Right lobe of liver (tissue), 6 donors: Measurements from ENCODE around the gene TMEM80. TPM values are rescaled to one million over a fixed set of nuclear protein-coding genes. Genes with fewer than 3 reads are reported as not detected.
A peak's percentile ranks its signal among the peaks of the same experiment; 100 is the strongest.

Experiments used
- ATAC-seq, 4 donors: fragments of 200-7000 bp; cut with Tn5 transposase; one replicate each; pipeline ENCODE4 v1.9.1; 2020; ENCODE audit warnings: mild to moderate bottlenecking in 4 of 4, moderate library complexity in 4 of 4
- DNase-seq, 3 donors: peaks; one replicate each; pipeline ENCODE4 v3.0.0-alpha.2; 2020
- H3K27ac ChIP-seq, 3 donors: fragments of 200-600 bp; one replicate each; pipeline ENCODE4 v1.8.0; 2022
- H3K27me3 ChIP-seq, 2 donors: fragments of 200-600 bp; one replicate each; pipeline ENCODE4 v1.8.0; 2022
- H3K36me3 ChIP-seq, 4 donors: fragments of 200-600 bp; sonication (generic) in 1 of 4; one replicate each; pipeline versions ENCODE4 v1.5.1 to v1.8.0; 2017 to 2022; ENCODE audit warnings: control low read depth in 1 of 4
- H3K4me1 ChIP-seq, 4 donors: fragments of 200-600 bp; sonication (generic) in 1 of 4; one replicate each; pipeline versions ENCODE4 v1.5.1 to v1.8.0; 2017 to 2022; ENCODE audit warnings: control low read depth in 1 of 4
- H3K4me3 ChIP-seq, 3 donors: fragments of 200-600 bp; one replicate each; pipeline ENCODE4 v1.8.0; 2022
- H3K9me3 ChIP-seq, 4 donors: fragments of 200-600 bp; sonication (generic) in 1 of 4; one replicate each; pipeline versions ENCODE4 v1.5.1 to v1.8.0; 2017 to 2022; ENCODE audit warnings: control low read depth in 1 of 4
- POLR2A ChIP-seq: fragments of 450-650 bp; IDR thresholded peaks from one replicate; pipeline ENCODE4 v1.6.1; 2017; ENCODE audit warnings: antibody characterized with exemption, mild to moderate bottlenecking
- WGBS: methylation state at CpG from one replicate; pipeline ENCODE4 v1.1.6; 2018; ENCODE audit warnings: low coverage, low lambda C conversion rate; ENCODE audit not compliant: insufficient coverage; ENCODE audit errors: missing lambda C conversion rate; 5-methylcytosine and 5-hydroxymethylcytosine counted together
- intact Hi-C, 2 donors: fragments of 100-400 bp; cut with DNase I; formaldehyde crosslinking; loops; one replicate each; pipeline versions ENCODE4 v1.11.2 to v1.14.1; 2022
- total RNA-seq, 6 experiments: library from RNA; depleted of rRNA in 2 of 6; stranded (reverse); fragments of >200 nt in 2 of 6; fragmentation: NEBNext Ultra II Directional in 3 of 6; extraction: Animal tissue kit (Norgen Biotek cat#: 25700) in 3 of 6; gene quantifications; one replicate each; pipeline versions ENCODE4 v1.1.0 to v1.2.4, GENCODE V29; 2016 to 2023
- TF ChIP-seq, protein P1 (sequence below), 4 donors: fragments of 200-600 bp in 3 of 4; fragments of 450-650 bp in 1 of 4; IDR thresholded peaks; one replicate each; pipeline versions ENCODE4 v1.5.1 to v1.8.0; 2016 to 2022; ENCODE audit warnings: antibody characterized with exemption in 4 of 4, mild to moderate bottlenecking in 2 of 4
- donor health status: DM: no; HTN: yes; CAD: no.
- donor health status: DM: no; HTN: no; CAD: no.
- donor health status: DM: no; HTN: no; CAD: no.
- donor health status: DM: no; HTN: yes; CAD: no.
- donor health status: DM: no; HTN: yes; CAD: no.

The TMEM80 gene
- total RNA-seq, 6 experiments from 2014 or later: 6.9 to 15.5 (median 10.5) TPM

DNA sequence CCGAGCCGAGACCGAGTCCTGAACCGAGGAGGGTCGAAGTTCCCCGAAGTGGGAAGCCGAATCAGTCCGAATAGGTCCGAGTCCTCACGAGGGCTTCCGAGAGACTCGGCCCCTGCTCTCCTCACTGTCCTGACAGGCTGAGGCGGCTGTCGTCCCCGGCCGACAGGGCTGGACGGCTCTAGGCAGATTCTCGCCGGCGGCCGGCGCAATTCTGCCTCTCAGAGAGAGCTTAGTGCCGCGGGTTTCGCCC, 403 bp upstream of the TMEM80 start:
- Histone ChIP-seq H3K27me3 (no peaks in the 10 kb centered on the region), H3K9me3 (no peaks in the 10 kb centered on the region), H3K27ac (peak overlapping the region; percentile 99 to 100 (median 100)), H3K36me3 (no peaks in the 10 kb centered on the region), H3K4me1 (peaks cover 0 to 13% (median 3%) of the 10 kb centered on the region in 4 donors), H3K4me3 (peak overlapping the region; percentile 91 to 97 (median 95))
- intact Hi-C loops: no loop called here
- TF ChIP-seq, protein P1, sequence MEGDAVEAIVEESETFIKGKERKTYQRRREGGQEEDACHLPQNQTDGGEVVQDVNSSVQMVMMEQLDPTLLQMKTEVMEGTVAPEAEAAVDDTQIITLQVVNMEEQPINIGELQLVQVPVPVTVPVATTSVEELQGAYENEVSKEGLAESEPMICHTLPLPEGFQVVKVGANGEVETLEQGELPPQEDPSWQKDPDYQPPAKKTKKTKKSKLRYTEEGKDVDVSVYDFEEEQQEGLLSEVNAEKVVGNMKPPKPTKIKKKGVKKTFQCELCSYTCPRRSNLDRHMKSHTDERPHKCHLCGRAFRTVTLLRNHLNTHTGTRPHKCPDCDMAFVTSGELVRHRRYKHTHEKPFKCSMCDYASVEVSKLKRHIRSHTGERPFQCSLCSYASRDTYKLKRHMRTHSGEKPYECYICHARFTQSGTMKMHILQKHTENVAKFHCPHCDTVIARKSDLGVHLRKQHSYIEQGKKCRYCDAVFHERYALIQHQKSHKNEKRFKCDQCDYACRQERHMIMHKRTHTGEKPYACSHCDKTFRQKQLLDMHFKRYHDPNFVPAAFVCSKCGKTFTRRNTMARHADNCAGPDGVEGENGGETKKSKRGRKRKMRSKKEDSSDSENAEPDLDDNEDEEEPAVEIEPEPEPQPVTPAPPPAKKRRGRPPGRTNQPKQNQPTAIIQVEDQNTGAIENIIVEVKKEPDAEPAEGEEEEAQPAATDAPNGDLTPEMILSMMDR (IDR thresholded peaks at IDR 0.05): no peak
- no peak for TF ChIP-seq POLR2A
- WGBS: 0% methylated on average over 3 of the region's 25 CpGs
- no peak for DNase-seq
- ATAC-seq: no peak

DNA sequence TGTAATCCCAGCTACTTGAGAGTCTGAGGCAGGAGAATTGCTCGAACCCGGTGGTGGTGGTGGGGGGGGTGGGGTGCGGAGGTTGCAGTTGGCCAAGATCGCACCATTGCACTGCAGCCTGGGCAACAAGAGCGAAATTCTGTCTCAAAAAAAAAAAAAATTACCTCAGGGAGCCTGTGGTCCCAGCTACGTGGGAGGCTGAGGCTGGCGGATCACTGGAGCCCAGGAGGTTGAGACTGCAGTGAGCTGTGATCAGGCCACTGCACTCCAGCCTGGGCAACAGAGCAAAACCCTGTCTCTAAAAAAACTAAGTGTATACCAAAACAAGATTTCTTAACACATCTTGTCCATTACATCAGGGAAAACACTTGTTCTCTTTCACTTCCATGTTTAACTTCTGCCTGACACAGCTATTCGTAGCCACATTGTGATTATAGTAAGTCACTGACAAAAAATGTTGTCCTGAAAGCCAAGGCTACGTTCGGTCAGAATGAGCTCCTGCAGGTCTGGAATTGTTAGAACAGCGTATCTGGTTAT, 1.4 kb downstream of the TMEM80 start:
- Histone ChIP-seq H3K27me3 (no peaks in the 10 kb centered on the region), H3K27ac (peak overlapping the region in 2 of 3 donors; percentile 99 to 100), H3K9me3 (no peaks in the 10 kb centered on the region), H3K4me1 (peaks cover 0 to 25% (median 5%) of the 10 kb centered on the region in 4 donors), H3K36me3 (no peaks in the 10 kb centered on the region), H3K4me3 (no peak overlapping the region)
- DNase-seq (no peak), ATAC-seq (no peak)
- 26% methylated on average over 9 of the region's 11 CpGs for WGBS
- TF ChIP-seq, protein P1 (IDR thresholded peaks at IDR 0.05): no peak
- no peak for TF ChIP-seq POLR2A
- intact Hi-C loops: no loop called here

DNA sequence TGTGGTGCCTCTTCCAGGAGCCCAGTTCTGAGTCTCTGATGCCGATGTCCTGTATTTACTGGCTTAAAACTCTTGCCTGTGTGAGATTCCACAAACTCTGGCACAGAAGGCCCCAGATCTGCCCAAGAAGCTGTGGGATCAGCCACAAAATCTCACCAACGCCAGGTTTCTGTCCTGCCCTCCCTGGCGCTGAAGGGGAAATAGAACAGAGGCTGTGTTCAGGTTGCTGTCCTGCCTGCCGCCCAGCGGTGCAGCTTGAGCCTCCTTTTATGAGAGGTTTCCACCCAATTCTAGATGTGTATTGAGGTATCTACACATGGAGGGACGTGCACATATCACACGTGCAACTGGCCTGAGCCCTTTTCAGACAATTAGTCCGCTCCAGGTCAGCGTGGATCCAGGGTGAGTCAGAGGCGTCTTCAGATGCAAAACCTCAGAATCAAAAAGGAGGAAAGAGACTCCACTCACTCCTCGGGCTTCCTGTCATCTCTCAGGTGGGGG, 2.2 kb downstream of the TMEM80 start:
- intact Hi-C loops: no loop called here
- Histone ChIP-seq H3K4me1 (peaks cover 0 to 33% (median 11%) of the 10 kb centered on the region in 4 donors), H3K27me3 (no peaks in the 10 kb centered on the region), H3K27ac (peak overlapping the region in 1 of 3 donors; percentile 100), H3K4me3 (no peak overlapping the region), H3K9me3 (no peaks in the 10 kb centered on the region), H3K36me3 (no peaks in the 10 kb centered on the region)
- DNase-seq (no peak), ATAC-seq (no peak)
- no peak for TF ChIP-seq POLR2A
- TF ChIP-seq, protein P1 (IDR thresholded peaks at IDR 0.05): no peak
- 74% methylated on average over 8 of the region's 11 CpGs for WGBS

DNA sequence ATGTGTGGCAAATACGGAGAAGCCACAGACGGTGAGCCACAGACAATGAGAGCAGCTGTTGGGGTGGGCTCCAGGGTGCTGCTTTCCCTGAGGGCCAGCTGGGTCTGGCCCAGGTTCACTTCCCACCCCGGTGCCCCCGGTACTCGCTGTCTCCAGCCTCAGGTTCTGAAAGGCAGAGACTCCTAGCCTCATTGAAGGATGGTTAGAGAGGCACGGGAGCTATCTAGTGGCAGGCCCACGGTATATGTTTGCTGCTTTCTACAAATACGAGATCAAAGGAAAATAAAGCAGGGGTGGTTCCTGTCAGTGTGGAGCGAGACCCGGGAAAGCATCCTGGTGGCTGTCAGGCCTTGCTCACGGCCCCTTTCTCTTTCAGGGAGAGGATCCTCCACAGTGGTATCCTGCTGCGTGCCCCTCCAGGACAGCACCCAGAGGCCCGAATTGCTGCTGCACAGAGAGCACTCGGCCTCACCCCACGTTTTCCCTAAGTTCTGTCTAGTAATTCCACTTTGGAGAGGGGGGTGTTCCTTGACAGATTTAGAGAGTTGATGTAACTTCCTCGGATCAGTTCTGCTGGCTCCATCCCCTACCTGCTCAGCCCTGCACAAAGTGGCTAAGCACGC, 3.0 kb downstream of the TMEM80 start:
- Histone ChIP-seq H3K36me3 (no peaks in the 10 kb centered on the region), H3K27ac (no peak overlapping the region), H3K27me3 (no peaks in the 10 kb centered on the region), H3K4me1 (peaks cover 0 to 40% (median 13%) of the 10 kb centered on the region in 4 donors), H3K4me3 (no peak overlapping the region), H3K9me3 (no peaks in the 10 kb centered on the region)
- intact Hi-C loops: no loop called here
- WGBS: 85% methylated on average over 6 of the region's 17 CpGs
- DNase-seq (no peak), ATAC-seq (no peak)
- TF ChIP-seq, protein P1 (IDR thresholded peaks at IDR 0.05): no peak
- TF ChIP-seq POLR2A: no peak
